PC-3 (cell line): ENCODE measurements around the gene KANK4.

Experiments used
- EZH2 ChIP-seq: fragments of 300-600 bp; sonication (generic); IDR thresholded peaks from one replicate; pipeline ENCODE4 v1.6.1; 2017; ENCODE audit warnings: antibody characterized with exemption, mild to moderate bottlenecking, low read length; ENCODE audit not compliant: unreplicated experiment
- TF ChIP-seq, protein P1 (sequence below): fragments of 300-600 bp; sonication (generic); conservative IDR thresholded peaks from 2 replicates; pipeline ENCODE4 v1.5.1; 2017; ENCODE audit warnings: antibody characterized with exemption, low read depth, mild to moderate bottlenecking, low read length

DNA sequence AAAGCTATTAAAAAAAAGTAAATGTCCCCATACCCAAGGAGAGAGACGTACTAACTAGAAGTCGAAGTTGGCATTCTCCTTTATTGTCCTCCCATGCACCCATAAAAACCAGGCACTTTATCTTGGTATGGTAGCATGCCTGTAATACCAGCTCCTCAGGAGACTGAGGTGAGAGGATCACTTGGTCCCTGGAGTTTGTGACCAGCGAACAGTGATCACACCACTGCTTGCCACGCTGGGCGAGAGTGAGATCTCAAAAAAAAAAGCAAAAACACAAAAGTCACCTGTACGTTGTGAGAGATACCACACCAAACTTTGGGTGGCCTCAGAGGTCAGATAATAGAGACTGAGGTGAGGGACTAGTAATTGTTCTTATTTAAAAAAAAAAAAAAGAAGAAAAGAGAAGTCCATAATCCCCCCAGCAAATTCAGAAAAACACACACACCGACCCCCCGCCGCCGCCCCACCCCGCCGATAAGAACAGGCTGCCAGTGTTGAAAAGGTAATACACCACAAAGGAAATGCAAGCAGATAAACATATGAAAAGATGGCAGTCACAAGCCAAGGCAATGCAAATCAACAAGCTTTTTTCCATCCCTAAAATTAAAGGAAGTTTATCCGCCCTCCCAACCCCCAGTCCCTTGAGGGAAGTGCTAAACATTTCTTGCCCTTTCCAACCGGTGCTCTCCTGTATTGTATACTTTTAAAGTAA is 121.0 kb downstream of the KANK4 start:
- no peak for TF ChIP-seq EZH2
- TF ChIP-seq, protein P1, sequence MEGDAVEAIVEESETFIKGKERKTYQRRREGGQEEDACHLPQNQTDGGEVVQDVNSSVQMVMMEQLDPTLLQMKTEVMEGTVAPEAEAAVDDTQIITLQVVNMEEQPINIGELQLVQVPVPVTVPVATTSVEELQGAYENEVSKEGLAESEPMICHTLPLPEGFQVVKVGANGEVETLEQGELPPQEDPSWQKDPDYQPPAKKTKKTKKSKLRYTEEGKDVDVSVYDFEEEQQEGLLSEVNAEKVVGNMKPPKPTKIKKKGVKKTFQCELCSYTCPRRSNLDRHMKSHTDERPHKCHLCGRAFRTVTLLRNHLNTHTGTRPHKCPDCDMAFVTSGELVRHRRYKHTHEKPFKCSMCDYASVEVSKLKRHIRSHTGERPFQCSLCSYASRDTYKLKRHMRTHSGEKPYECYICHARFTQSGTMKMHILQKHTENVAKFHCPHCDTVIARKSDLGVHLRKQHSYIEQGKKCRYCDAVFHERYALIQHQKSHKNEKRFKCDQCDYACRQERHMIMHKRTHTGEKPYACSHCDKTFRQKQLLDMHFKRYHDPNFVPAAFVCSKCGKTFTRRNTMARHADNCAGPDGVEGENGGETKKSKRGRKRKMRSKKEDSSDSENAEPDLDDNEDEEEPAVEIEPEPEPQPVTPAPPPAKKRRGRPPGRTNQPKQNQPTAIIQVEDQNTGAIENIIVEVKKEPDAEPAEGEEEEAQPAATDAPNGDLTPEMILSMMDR, result no peak
